Measurements from ENCODE around the gene ADCK2.
"Not testable (repeated sequence)": the region's sequence is repeated elsewhere in the genome, so short reads cannot be mapped to it uniquely, and the experiment has no call there.

The ADCK2 gene

GRCh38 chr7:140675726-140676125, 3.0 kb downstream of the ADCK2 start:
- no peak for DNase-seq

- DNase-seq: no peak
Observed at GRCh38 chr7:140676306-140676705, 3.6 kb downstream of the ADCK2 start.

- not testable (repeated sequence) for DNase-seq
Observed at GRCh38 chr7:140676956-140677355, 4.2 kb downstream of the ADCK2 start.

GRCh38 chr7:140677496-140677895, 4.8 kb downstream of the ADCK2 start:
- no peak for DNase-seq

- no peak for DNase-seq
Observed at GRCh38 chr7:140678081-140678815, 5.5 kb downstream of the ADCK2 start.

- DNase-seq: no peak
Observed at GRCh38 chr7:140678816-140679130, 6.0 kb downstream of the ADCK2 start.

- DNase-seq: no peak
Observed at GRCh38 chr7:140679186-140679585, 6.4 kb downstream of the ADCK2 start.

GRCh38 chr7:140680886-140681285, 8.1 kb downstream of the ADCK2 start:
- DNase-seq: no peak

GRCh38 chr7:140681766-140682165, 9.0 kb downstream of the ADCK2 start:
- no peak for DNase-seq

GRCh38 chr7:140683657-140684056, 10.9 kb downstream of the ADCK2 start:
- no peak for DNase-seq

GRCh38 chr7:140684066-140684950, 11.6 kb downstream of the ADCK2 start:
- DNase-seq: no peak

- DNase-seq: no peak
Observed at GRCh38 chr7:140685407-140686087, 12.8 kb downstream of the ADCK2 start.

GRCh38 chr7:140686921-140687320, 14.2 kb downstream of the ADCK2 start:
- DNase-seq: no peak

GRCh38 chr7:140688341-140688740, 15.6 kb downstream of the ADCK2 start:
- DNase-seq: no peak

- DNase-seq: no peak
Observed at GRCh38 chr7:140689199-140690152, 16.7 kb downstream of the ADCK2 start.

- DNase-seq: no peak
Observed at GRCh38 chr7:140691376-140692045, 18.8 kb downstream of the ADCK2 start.

- DNase-seq: not testable (repeated sequence)
Observed at GRCh38 chr7:140693849-140694248, 21.1 kb downstream of the ADCK2 start.

GRCh38 chr7:140694592-140694991, 21.8 kb downstream of the ADCK2 start:
- DNase-seq: no peak

- DNase-seq: no peak
Observed at GRCh38 chr7:140695381-140695780, 22.6 kb downstream of the ADCK2 start.

- no peak for DNase-seq
Observed at GRCh38 chr7:140696024-140696679, 23.4 kb downstream of the ADCK2 start.
